Stimulated activated CD4-positive, alpha-beta T cell treated with anti-CD3 and anti-CD28 coated beads, Interleukin-4, amount 100 ng/mL, for 1 hour (primary cell): ENCODE data around the gene LHFPL4.
A peak's percentile ranks its signal among the peaks of the same experiment; 100 is the strongest.
"Not testable (repeated sequence)": the region's sequence is repeated elsewhere in the genome, so short reads cannot be mapped to it uniquely, and the experiment has no call there.

ENCODE experiments used
- DNase-seq: peaks from one replicate; pipeline ENCODE4 v3.0.0-alpha.2; 2020

Gene LHFPL4

GRCh38 chr3:9534429-9534828, 19.2 kb downstream of the LHFPL4 start:
- DNase-seq = no peak

DNA sequence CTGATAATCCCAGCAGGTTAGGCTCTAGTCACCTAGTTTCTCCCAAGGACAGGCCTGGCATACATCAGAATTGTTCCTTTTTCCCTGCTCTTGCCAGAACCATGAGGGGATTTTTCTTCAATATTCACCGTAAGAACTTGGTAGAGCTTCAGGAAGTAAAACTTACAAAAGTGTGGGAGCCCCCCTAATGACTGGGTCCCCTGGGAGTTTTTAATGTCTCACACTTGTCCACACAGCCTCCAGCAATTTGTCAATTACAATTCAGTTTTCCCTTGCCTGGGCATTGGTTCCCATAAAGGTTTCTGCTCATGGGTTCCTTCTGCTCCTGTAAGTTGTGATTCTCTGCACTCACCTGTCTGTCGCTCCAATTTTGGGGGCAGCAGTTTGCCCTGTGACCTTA, 28.5 kb downstream of the LHFPL4 start:
- no peak for DNase-seq

DNA sequence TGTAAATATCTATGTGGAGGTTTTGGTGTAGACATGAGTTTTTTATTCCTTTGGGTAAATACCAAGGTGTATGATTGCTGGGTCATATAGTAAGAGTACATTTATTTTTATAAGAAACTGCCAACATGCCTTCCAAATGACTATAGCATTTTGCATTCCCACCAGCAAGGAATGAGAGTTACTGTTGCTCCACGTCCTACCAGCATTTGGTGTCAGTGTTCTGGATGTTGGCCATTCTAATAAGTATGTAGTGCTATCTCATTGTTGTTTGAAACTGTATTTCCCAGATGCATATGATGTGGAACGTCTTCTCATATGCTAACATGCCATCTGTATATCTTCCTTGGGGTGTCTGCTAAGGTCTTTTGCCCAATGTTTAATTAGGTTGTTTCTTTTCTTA, 38.7 kb downstream of the LHFPL4 start:
- DNase-seq = no peak

DNA sequence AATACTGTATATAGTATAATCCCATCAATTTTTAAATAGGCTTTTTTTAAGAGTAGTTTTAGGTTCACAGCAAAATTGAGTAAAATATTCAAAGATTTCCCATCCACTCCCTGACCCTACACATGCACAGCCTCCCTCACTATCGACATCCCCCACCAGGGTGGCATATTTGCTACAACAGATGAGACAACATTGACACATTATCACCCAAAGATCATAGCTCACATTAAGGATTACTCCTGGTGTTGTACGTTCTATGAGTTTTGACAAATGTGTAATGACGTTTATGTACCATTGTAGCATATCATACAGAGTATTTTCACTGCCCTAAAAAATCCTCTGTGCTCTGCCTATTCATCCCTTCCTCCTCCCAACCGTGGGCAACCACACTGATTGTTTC, 39.3 kb downstream of the LHFPL4 start:
- no peak for DNase-seq

- DNase-seq = no peak
These were observed 41.1 kb downstream of the LHFPL4 start for GRCh38 chr3:9512456-9513045.

DNA sequence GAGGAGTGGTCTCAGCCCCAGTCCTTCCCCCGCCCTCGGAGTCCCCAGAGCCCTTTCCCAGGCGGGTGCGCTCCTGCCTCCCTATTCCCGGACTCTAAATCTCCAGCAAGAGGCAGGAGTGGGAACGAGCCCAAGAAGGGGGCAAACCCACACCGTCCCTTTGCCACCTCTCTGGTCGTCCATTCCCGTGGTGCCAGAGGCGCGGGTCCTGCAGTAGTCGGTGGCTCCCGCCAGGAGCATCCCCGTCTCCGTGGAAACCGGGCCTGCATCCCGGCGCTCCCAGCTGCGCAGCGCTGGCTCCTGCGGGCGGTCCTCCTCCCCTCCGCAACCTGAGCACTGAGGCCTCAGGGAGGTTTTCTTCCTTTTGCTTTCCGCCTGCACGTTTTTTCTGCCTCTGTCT, 44.8 kb downstream of the LHFPL4 start:
- DNase-seq = no peak

GRCh38 chr3:9507586-9508578, 45.7 kb downstream of the LHFPL4 start:
- DNase-seq = no peak

GRCh38 chr3:9503283-9503682, 50.3 kb downstream of the LHFPL4 start:
- peak; percentile 74 for DNase-seq

- DNase-seq = no peak
These were observed 52.4 kb downstream of the LHFPL4 start for GRCh38 chr3:9501226-9501625.

- DNase-seq = peak; percentile 68
These were observed 53.2 kb downstream of the LHFPL4 start for GRCh38 chr3:9500108-9501050.

DNA sequence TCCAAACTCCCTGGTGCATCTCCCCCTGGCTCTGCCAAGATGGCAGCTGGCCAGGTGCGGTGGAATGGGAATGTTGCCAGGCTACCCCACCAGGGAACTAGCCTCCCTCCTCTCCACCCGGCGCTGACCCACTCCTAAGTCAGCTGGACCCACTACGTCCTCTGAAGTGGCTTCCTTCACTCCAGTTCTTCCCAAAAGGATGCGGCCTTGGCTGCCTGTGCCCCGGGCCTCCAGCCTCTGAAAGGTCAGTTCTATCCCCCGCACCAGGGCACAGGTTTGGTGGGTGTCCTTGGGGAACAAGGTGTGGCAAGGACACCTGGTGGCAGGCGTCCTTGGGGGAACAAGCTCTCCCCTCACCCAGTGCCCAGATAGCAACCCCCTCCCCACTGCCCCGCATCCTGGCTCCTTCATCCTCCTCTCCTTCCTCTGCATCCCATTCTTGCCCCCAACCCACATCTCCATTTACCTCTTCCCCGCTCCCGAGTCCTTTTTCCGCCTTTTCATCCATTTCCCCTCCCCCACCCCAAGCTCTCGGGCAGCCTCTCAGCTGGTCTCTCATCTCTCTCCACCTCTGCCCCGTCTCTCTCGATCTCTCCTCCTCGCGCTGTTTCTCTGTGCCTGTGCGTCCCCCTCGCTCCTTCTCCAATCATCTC, 54.0 kb downstream of the LHFPL4 start:
- DNase-seq = no peak

GRCh38 chr3:9498781-9499180, 54.8 kb downstream of the LHFPL4 start:
- no peak for DNase-seq

DNA sequence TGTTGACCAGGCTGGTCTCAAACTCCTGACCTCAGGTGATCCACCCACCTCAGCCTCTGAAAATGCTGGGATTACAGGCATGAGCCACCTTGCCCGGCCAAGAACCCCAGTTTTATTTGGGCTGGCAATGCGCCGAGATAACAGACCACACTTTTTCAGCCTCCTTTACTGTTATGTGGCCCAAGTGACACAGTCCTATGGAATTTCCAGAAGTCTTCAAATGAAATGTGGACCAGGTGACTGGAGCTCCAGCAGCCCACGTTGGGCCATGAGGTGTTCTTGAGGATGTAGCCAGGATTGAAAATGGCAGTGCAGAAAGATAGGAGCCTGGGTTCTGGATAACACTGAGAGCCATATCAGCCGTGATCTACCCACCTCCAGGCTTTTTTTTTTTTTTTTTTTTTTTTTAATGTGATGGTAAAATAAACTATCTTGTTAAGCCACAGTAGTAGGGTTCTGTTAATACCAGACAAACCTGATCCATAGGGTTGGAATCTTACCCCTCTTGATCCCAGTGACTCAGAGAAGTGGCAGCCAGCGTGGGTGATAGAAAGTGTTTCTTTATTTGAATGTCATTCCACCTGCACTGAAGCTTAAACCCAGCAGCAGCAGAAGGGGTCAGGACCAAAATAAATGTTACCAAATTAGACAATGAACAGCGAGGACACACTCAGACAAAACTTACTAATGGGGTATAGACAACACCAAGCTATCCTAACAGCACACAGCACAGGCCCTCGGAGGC, 55.6 kb downstream of the LHFPL4 start:
- DNase-seq = no peak

DNA sequence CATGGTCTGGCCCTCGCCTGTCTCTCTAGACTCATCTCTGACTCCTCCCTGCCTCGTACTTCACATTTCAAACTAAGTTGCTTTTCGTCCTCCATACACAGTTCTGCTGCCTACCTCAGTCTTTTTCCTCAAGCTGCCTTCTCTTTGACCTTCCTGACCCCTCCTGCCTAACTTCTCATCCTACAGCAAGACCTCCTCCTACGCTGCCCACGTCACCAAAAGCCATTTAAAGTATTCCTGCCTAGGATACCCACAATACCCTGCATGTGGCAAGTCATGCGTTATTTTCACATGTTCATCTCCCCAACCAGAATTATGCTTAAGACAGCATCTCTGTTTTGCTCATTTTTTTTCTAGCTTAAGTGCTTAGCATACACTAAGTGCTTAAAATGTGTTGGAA, 56.7 kb downstream of the LHFPL4 start:
- DNase-seq = no peak

DNA sequence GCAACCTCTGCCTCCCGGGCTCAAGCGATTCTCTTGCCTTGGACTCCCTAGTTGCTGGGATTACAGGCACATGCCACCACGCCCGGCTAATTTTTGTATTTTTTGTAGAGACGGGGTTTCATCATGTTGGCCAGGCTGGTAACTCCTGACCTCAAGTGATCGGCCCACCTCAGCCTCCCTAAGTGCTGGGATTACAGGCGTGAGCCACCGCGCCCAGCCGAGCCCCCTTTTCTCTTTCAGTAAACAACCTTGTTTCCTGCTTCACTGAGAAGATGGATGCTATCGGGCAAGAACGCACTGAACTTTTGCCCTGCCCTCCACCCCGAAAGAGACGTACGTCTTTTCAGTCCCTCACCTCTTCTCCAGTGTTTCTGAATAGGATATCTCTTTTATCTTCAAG, 59.6 kb downstream of the LHFPL4 start:
- DNase-seq = not testable (repeated sequence)

- DNase-seq = no peak
These were observed 62.1 kb downstream of the LHFPL4 start for GRCh38 chr3:9491506-9491905.

DNA sequence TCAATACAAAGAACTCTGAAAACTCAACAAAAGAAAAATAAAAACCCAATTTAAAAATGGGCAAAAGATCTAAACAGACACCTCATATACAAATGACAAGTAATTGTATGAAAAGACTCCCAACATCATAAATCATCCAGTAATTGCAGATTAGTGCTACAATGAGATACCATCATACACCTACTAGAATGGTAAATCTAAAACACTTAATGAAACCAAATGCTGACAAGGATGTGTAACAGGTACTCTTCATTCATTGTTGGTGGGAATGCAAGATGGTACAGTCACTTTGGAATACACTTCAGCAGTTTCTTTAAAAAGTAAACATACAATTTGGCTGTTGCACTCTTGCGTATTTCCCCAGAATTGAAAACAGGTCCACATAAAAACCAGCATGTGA, 68.4 kb downstream of the LHFPL4 start:
- no peak for DNase-seq

- no peak for DNase-seq
These were observed 73.4 kb downstream of the LHFPL4 start for GRCh38 chr3:9480265-9480664.

DNA sequence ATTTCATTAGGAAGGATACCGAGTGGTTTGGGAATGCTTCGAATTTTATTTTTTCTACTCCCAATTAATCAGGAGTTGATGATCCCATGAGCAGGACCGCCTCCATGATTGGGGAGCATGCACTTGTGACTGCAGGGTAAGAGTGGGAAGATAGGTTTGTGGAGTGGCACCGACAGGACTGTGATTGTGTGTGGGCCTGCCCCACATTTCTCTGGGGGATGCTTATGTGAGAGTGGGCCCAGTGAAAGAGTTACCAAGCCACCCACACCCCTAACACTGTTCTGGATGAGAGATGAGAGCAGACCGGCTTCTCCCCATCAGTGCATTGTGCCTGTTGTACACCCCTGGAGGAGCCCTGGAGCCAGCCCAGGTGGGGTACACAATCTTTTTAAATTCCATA, 76.7 kb downstream of the LHFPL4 start:
- no peak for DNase-seq

DNA sequence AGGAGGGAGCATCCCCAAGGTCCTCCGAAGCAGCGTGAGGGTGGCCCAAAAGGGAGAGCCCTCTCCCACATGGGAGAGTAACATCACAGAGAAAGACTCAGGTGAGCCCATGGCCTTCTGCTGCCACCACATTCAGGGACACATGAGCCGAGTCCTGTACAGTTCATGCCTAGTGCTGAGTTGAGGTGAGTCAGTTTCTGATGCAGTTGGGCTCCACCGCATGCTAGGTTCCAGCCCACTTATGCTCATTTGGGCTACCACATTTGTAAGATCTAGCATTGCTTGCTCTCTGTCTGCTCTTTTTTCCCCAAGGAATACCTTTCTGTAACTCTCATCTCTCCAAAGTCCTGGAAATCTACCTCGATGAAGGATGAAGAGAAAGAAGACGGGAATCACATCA, 79.1 kb downstream of the LHFPL4 start:
- no peak for DNase-seq

DNA sequence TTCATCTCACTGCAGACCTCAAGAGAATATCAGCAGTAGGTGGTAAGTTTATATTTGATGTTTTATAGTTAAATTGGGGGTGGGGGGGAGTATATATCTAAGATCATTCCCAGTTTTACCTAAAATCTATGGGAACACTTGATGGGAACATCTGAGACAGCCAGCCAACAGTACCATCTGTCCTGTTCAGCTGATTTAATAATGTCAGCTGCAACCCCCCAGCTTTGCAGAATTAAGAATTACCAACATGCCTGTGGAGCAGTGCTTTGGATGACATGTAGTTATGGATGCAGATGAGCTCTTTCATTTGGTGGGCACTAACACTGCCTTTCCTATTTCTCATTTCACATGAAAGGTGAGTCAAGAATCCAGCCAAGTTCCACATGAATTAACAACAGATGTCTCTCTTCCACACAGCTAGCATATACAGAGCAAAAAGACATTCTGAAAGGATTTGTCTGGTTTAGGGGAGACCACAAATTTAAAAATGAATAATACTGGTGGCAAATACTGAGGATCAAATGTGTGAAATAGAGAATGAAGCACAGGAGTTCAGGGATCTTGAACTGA, 80.0 kb downstream of the LHFPL4 start:
- DNase-seq = no peak

GRCh38 chr3:9469986-9470385, 83.6 kb downstream of the LHFPL4 start:
- no peak for DNase-seq
